GM20000 (cell line): ENCODE data around the gene SPO11.

Experiments
- DNase-seq: peaks from one replicate; pipeline ENCODE4 v3.0.0; 2012; ENCODE audit warnings: low spot score
- TF ChIP-seq, protein P1 (sequence below): IDR thresholded peaks from 2 replicates; pipeline ENCODE4 v1.5.1; 2012; ENCODE audit warnings: mild to moderate bottlenecking, control low read depth; ENCODE audit errors: extremely low read depth, missing control alignments

The SPO11 gene

GRCh38 chr20:57378646-57379262 is 49.2 kb downstream of the SPO11 start:
- TF ChIP-seq, protein P1, sequence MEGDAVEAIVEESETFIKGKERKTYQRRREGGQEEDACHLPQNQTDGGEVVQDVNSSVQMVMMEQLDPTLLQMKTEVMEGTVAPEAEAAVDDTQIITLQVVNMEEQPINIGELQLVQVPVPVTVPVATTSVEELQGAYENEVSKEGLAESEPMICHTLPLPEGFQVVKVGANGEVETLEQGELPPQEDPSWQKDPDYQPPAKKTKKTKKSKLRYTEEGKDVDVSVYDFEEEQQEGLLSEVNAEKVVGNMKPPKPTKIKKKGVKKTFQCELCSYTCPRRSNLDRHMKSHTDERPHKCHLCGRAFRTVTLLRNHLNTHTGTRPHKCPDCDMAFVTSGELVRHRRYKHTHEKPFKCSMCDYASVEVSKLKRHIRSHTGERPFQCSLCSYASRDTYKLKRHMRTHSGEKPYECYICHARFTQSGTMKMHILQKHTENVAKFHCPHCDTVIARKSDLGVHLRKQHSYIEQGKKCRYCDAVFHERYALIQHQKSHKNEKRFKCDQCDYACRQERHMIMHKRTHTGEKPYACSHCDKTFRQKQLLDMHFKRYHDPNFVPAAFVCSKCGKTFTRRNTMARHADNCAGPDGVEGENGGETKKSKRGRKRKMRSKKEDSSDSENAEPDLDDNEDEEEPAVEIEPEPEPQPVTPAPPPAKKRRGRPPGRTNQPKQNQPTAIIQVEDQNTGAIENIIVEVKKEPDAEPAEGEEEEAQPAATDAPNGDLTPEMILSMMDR = no peak
- no peak for DNase-seq

GRCh38 chr20:57379263-57379647 is 49.7 kb downstream of the SPO11 start:
- TF ChIP-seq, protein P1 = no peak
- DNase-seq = no peak

- no peak for DNase-seq
- TF ChIP-seq, protein P1 = no peak
Observed at GRCh38 chr20:57380081-57380750, 50.6 kb downstream of the SPO11 start.

GRCh38 chr20:57381596-57382503 is 52.2 kb downstream of the SPO11 start:
- peak; percentile 87 for DNase-seq
- TF ChIP-seq, protein P1 = peak; percentile 74

GRCh38 chr20:57382516-57382915 is 52.9 kb downstream of the SPO11 start:
- TF ChIP-seq, protein P1 = no peak
- DNase-seq = no peak

- no peak for DNase-seq
- TF ChIP-seq, protein P1 = no peak
Observed at GRCh38 chr20:57383447-57384347, 54.1 kb downstream of the SPO11 start.
